Natural killer cell treated with Interleukin-12 subunit alpha and Interleukin-12 subunit beta and Interleukin-15 and Interleukin-18, amount 100 ng/mL, for 72 hours (primary cell): ENCODE results near the gene CTDSPL. TPM values are rescaled to one million over a fixed set of nuclear protein-coding genes. Genes with fewer than 3 reads are reported as not detected.
A peak's percentile ranks its signal among the peaks of the same experiment; 100 is the strongest.

ENCODE experiments used
- ATAC-seq, 2 donors: fragments of 150-1000 bp; cut with Tn5 transposase in 1 of 2; sonication (Bioruptor Pico), chemical (Tn5 transposase) in 1 of 2; 2 replicates each; pipeline ENCODE4 v1.10.0; 2021
- DNase-seq: peaks from one replicate; pipeline ENCODE4 v3.0.0; 2022; ENCODE audit warnings: low spot score
- H3K27ac Mint-ChIP-seq, 2 donors: 1 replicate in 1 of 2; 2 replicates in 1 of 2; pipeline ENCODE4 v1.8.0; 2022; ENCODE audit warnings: mixed read lengths in 2 of 2, mild to moderate bottlenecking in 1 of 2, moderate library complexity in 1 of 2
- H3K27me3 Mint-ChIP-seq, 2 donors: 1 replicate in 1 of 2; 2 replicates in 1 of 2; pipeline ENCODE4 v1.8.0; 2022; ENCODE audit warnings: mixed read lengths in 2 of 2
- H3K36me3 Mint-ChIP-seq: one replicate; pipeline ENCODE4 v1.8.0; 2022; ENCODE audit warnings: mixed read lengths
- H3K4me1 Mint-ChIP-seq, 2 donors: 1 replicate in 1 of 2; 2 replicates in 1 of 2; pipeline ENCODE4 v1.8.0; 2022; ENCODE audit warnings: low read depth in 2 of 2, mixed read lengths in 2 of 2, mild to moderate bottlenecking in 1 of 2
- H3K4me3 Mint-ChIP-seq: one replicate; pipeline ENCODE4 v1.8.0; 2022; ENCODE audit warnings: mixed read lengths
- H3K9me3 Mint-ChIP-seq: 2 replicates; pipeline ENCODE4 v1.8.0; 2022; ENCODE audit warnings: mixed read lengths
- total RNA-seq, 2 donors: library from RNA; stranded (reverse); gene quantifications; one replicate each; pipeline ENCODE4 v1.2.3, GENCODE V29; 2022

The CTDSPL gene
- total RNA-seq, 2 donors from 2014 or later, result 0.69 to 1.3 TPM

DNA sequence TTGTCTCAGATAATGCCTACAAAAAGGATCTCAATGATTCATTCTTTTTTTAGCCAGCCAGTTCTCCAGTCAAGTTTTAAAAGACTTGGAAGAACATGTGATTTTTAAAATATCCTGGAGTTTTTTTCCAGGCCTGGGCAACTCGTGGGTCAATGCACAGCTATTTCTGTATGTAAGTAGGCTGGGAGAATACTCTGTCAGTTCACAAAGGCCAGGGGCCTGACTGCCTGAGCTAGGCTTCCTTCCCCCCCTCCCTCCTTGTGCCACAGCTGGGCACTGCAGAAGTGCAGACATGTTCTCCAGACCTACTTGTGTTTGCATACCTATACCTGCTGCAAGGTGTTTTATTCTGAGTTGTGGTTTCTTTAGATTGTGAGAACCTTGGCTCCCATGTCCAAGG is 43.7 kb downstream of the CTDSPL start:
- H3K4me1 Mint-ChIP-seq, result peaks cover 28 to 50% of the 10 kb centered on the region in 2 donors
- H3K9me3 Mint-ChIP-seq, result no peaks in the 10 kb centered on the region

GRCh38 chr3:37905987-37906674 is 44.5 kb downstream of the CTDSPL start:
- ATAC-seq, result no peak
- no peaks in the 10 kb centered on the region for H3K36me3 Mint-ChIP-seq

More for the DNA sequence above, 43.7 kb downstream of the CTDSPL start:
- Mint-ChIP-seq H3K36me3 (no peaks in the 10 kb centered on the region), H3K27ac (no peak overlapping the region), H3K27me3 (peaks cover 6 to 12% of the 10 kb centered on the region in 2 donors), H3K4me3 (no peak overlapping the region)
- no peak for DNase-seq
- ATAC-seq, result no peak

GRCh38 chr3:37906734-37907282 is 45.1 kb downstream of the CTDSPL start:
- H3K4me3 Mint-ChIP-seq, result peak overlapping the region; percentile 60

More at GRCh38 chr3:37905987-37906674, 44.5 kb downstream of the CTDSPL start:
- no peaks in the 10 kb centered on the region for H3K9me3 Mint-ChIP-seq
- peaks cover 6 to 12% of the 10 kb centered on the region in 2 donors for H3K27me3 Mint-ChIP-seq
- H3K4me1 Mint-ChIP-seq, result peaks cover 28 to 50% of the 10 kb centered on the region in 2 donors
- peak overlapping the region; percentile 39 to 45 for H3K27ac Mint-ChIP-seq
- DNase-seq, result no peak
- peak overlapping the region; percentile 60 for H3K4me3 Mint-ChIP-seq

DNA sequence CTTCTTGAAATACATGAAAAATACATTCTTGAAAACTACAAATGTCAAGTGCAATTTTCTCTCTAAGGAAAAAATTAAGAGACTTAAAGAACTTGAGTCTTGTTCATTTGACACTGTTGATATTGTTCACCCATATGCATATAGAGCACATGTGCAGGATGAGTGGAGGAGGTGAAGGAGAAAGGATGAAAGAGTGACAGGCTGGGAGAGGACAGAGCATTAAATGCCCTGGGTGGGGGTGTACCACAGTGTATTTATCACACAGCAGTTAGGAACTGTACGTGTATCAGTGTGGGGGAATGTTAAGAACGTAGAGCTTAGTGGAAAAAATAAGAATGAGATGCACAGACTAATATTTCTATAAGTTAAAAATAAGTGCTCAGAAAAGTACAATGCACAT is 45.7 kb downstream of the CTDSPL start:
- no peak for ATAC-seq
- Mint-ChIP-seq H3K36me3 (no peaks in the 10 kb centered on the region), H3K27me3 (peaks cover 6 to 12% of the 10 kb centered on the region in 2 donors), H3K4me1 (peaks cover 27 to 43% of the 10 kb centered on the region in 2 donors), H3K9me3 (no peaks in the 10 kb centered on the region), H3K27ac (peak overlapping the region; percentile 39 to 45), H3K4me3 (peak overlapping the region; percentile 60)
- DNase-seq, result no peak

More at GRCh38 chr3:37906734-37907282, 45.1 kb downstream of the CTDSPL start:
- DNase-seq (no peak), ATAC-seq (peak; percentile 58 to 65)
- Mint-ChIP-seq H3K9me3 (no peaks in the 10 kb centered on the region), H3K27ac (peak overlapping the region; percentile 39 to 45), H3K27me3 (peaks cover 6 to 12% of the 10 kb centered on the region in 2 donors), H3K36me3 (no peaks in the 10 kb centered on the region), H3K4me1 (peaks cover 28 to 48% of the 10 kb centered on the region in 2 donors)

DNA sequence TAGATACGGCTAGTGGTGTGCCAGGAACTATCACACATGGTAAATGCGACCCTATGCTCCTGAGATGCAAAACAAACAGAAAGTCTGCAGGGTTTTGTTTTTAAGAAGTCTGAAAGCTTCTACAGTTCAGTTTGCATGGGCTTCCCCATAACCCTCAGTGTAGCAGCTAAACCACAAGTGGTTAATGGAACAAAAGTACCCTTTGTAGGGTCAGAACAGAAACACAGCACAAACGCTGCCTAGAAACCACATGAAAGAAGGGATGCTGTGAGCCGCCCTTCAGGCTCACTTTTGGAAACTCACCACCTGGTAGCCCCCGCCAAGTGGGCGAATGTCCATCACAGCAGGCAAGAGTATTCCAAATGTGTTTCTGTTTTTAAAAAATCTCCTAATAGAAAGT is 46.2 kb downstream of the CTDSPL start:
- Mint-ChIP-seq H3K36me3 (no peaks in the 10 kb centered on the region), H3K4me1 (peaks cover 21 to 37% of the 10 kb centered on the region in 2 donors), H3K27me3 (peaks cover 2 to 11% of the 10 kb centered on the region in 2 donors), H3K27ac (peak overlapping the region; percentile 39 to 45), H3K4me3 (peak overlapping the region; percentile 60), H3K9me3 (no peaks in the 10 kb centered on the region)
- ATAC-seq (peak; percentile 74 to 80), DNase-seq (no peak)

DNA sequence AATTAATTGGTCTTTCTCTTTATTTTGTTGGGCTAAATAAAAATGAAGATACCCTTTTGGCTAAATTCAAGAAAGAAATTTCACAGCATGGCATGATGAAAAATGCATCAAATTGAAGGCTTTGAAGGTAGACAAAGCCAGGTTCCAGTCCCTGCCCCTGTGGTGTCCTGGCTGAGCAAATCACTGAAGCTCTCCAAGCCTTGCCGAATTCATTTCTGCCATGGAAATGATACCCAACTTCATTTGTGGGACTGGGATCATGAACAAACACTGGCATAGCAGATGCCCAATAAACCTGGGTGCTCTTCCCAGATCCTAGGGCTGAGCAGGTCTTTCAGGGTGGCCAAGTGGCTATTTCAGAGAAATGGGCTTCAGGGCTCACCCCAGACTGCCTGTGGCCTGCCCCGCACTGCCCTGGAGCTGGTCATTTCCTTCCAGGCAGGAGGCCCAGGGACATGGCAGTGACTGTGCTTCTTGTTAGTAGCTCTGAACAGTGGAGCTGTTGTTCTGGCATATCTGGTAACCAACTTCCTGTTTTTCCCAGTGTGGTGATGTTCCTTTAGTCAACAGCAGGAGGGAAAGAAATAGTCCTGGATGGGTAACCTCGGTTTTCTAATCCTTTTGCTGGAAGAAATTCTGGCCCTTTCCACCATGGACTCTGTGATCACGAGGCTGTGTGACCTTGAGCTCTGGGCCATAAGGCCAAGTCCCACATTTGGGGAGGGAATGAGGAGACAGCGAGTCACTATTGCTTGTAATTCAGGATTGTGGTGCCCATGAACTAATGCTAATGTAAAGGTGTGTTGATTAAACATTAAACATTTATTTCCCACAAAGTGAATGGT is 47.6 kb downstream of the CTDSPL start:
- H3K27me3 Mint-ChIP-seq, result peaks cover 5 to 11% of the 10 kb centered on the region in 2 donors
- H3K9me3 Mint-ChIP-seq, result no peaks in the 10 kb centered on the region
- no peak overlapping the region for H3K27ac Mint-ChIP-seq
- peaks cover 19 to 33% of the 10 kb centered on the region in 2 donors for H3K4me1 Mint-ChIP-seq
- no peak for DNase-seq
- no peak overlapping the region for H3K4me3 Mint-ChIP-seq
- H3K36me3 Mint-ChIP-seq, result no peaks in the 10 kb centered on the region
- no peak for ATAC-seq

GRCh38 chr3:37910671-37911400 is 49.2 kb downstream of the CTDSPL start:
- H3K4me3 Mint-ChIP-seq, result no peak overlapping the region
- DNase-seq (no peak), ATAC-seq (no peak)
- H3K27ac Mint-ChIP-seq, result no peak overlapping the region
- no peaks in the 10 kb centered on the region for H3K36me3 Mint-ChIP-seq
- no peaks in the 10 kb centered on the region for H3K9me3 Mint-ChIP-seq
- peaks cover 8 to 12% of the 10 kb centered on the region in 2 donors for H3K27me3 Mint-ChIP-seq
- peaks cover 19 to 28% of the 10 kb centered on the region in 2 donors for H3K4me1 Mint-ChIP-seq

- H3K27ac Mint-ChIP-seq, result no peak overlapping the region
- peaks cover 12 to 20% of the 10 kb centered on the region in 2 donors for H3K27me3 Mint-ChIP-seq
- H3K4me1 Mint-ChIP-seq, result peaks cover 9 to 15% of the 10 kb centered on the region in 2 donors
- DNase-seq, result no peak
- H3K4me3 Mint-ChIP-seq, result no peak overlapping the region
- ATAC-seq, result no peak
- H3K9me3 Mint-ChIP-seq, result no peaks in the 10 kb centered on the region
- H3K36me3 Mint-ChIP-seq, result no peaks in the 10 kb centered on the region
These were observed 50.5 kb downstream of the CTDSPL start for GRCh38 chr3:37912052-37912733.

GRCh38 chr3:37913522-37913921 is 51.8 kb downstream of the CTDSPL start:
- peaks cover 9 to 22% of the 10 kb centered on the region in 2 donors for H3K27me3 Mint-ChIP-seq
- H3K36me3 Mint-ChIP-seq, result no peaks in the 10 kb centered on the region
- no peaks in the 10 kb centered on the region for H3K9me3 Mint-ChIP-seq
- DNase-seq (no peak), ATAC-seq (no peak)
- H3K4me1 Mint-ChIP-seq, result peaks cover 0 to 1% of the 10 kb centered on the region in 2 donors
- no peak overlapping the region for H3K27ac Mint-ChIP-seq
- H3K4me3 Mint-ChIP-seq, result no peak overlapping the region

- ATAC-seq (no peak), DNase-seq (no peak)
- peaks cover 9 to 22% of the 10 kb centered on the region in 2 donors for H3K27me3 Mint-ChIP-seq
- no peak overlapping the region for H3K27ac Mint-ChIP-seq
- no peaks in the 10 kb centered on the region for H3K4me1 Mint-ChIP-seq
- no peaks in the 10 kb centered on the region for H3K9me3 Mint-ChIP-seq
- H3K36me3 Mint-ChIP-seq, result no peaks in the 10 kb centered on the region
- no peak overlapping the region for H3K4me3 Mint-ChIP-seq
These were observed 55.0 kb downstream of the CTDSPL start for GRCh38 chr3:37916685-37917084.

DNA sequence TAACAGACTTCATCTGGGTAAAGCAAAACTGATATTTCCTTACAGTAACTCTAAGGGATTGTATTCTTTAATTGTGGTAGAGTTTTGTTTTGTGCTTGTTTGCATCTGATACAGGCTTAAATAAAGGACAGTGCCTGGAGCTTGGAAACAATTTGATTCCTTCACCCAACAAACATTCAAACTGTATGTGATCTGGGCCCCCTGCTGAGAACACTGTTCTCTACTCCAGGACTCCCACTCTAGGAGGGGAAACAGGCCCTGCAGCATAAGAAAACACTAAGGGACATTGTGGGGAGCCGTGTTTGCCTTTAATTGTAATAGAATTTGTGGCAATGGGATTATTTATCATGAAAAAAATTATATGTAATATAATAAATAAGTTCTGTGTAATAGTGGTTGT is 56.9 kb downstream of the CTDSPL start:
- no peak for ATAC-seq
- no peak for DNase-seq
- Mint-ChIP-seq H3K4me3 (no peak overlapping the region), H3K9me3 (no peaks in the 10 kb centered on the region), H3K27ac (no peak overlapping the region), H3K4me1 (no peaks in the 10 kb centered on the region), H3K36me3 (no peaks in the 10 kb centered on the region), H3K27me3 (peaks cover 9 to 22% of the 10 kb centered on the region in 2 donors)

DNA sequence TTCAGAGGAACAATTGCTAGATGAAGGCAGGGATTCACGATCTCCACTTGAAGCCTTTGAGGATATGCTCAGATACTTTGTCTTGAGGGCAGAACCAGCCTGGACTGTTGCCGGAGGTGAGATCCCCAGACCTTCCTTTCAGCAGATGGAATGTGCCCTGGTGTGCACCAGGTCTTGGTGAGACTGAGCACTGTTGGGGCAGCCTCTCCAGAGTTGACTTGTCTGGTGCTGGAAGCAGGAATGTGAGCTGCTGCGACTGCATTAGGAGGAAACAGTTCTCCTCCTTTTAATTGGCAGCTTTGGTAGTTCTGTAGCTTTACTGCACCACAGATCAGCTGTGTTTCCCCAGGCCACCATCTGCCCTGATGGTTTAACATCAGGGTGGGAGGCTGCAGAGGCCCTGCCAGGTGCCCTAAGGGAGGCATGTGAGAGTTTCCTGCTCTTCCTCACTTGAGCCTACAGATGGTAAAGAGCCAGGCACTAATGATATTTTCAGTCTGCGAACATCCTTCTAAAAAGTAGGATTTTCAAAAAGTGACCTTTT is 58.5 kb downstream of the CTDSPL start:
- Mint-ChIP-seq H3K27ac (no peak overlapping the region), H3K27me3 (peaks cover 5 to 13% of the 10 kb centered on the region in 2 donors)

More for the DNA sequence above, 58.5 kb downstream of the CTDSPL start:
- no peaks in the 10 kb centered on the region for H3K9me3 Mint-ChIP-seq
- no peaks in the 10 kb centered on the region for H3K4me1 Mint-ChIP-seq
- DNase-seq (no peak), ATAC-seq (no peak)
- H3K36me3 Mint-ChIP-seq, result no peaks in the 10 kb centered on the region
- H3K4me3 Mint-ChIP-seq, result no peak overlapping the region
